Posterior vena cava (tissue), 2 donors: ENCODE measurements around the gene DHFR. TPM values are rescaled to one million over a fixed set of nuclear protein-coding genes. Genes with fewer than 3 reads are reported as not detected.
"Not testable (repeated sequence)": the region's sequence is repeated elsewhere in the genome, so short reads cannot be mapped to it uniquely, and the experiment has no call there.

Experiments
- DNase-seq: peaks from one replicate; pipeline ENCODE4 v3.0.0-alpha.2; 2020; ENCODE audit warnings: low spot score
- intact Hi-C, 2 donors: fragments of 100-400 bp; cut with DNase I; formaldehyde crosslinking; loops; one replicate each; pipeline versions ENCODE4 v1.14.1 to v1.14.2; 2022 to 2023
- total RNA-seq, 2 donors: library from RNA; stranded (reverse); fragmentation: NEBNext Ultra II Directional; extraction: Animal tissue kit (Norgen Biotek cat#: 25700); gene quantifications; one replicate each; pipeline ENCODE4 v1.2.1, GENCODE V29; 2021
- donor health status: DM: yes; HTN: yes; CAD: no.
- donor health status: DM: yes; HTN: yes; CAD: no.

DHFR gene
- total RNA-seq, 2 donors from 2014 or later, result 3.6 to 9.3 TPM

- intact Hi-C loops, result no loop called here
- no peak for DNase-seq
Measured at GRCh38 chr5:80607832-80608231, 47.0 kb downstream of the DHFR start.

- intact Hi-C loops, result no loop called here
- DNase-seq, result no peak
Measured at GRCh38 chr5:80607343-80607742, 47.4 kb downstream of the DHFR start.

- intact Hi-C loops, result no loop called here
Measured at GRCh38 chr5:80600943-80601693, 53.7 kb downstream of the DHFR start.

GRCh38 chr5:80597500-80597899 lies 57.3 kb downstream of the DHFR start:
- DNase-seq, result no peak

More at GRCh38 chr5:80600943-80601693, 53.7 kb downstream of the DHFR start:
- no peak for DNase-seq

GRCh38 chr5:80594810-80595209 lies 60.0 kb downstream of the DHFR start:
- no peak for DNase-seq
- intact Hi-C loops, result no loop called here

More at GRCh38 chr5:80597500-80597899, 57.3 kb downstream of the DHFR start:
- intact Hi-C loops, result no loop called here

GRCh38 chr5:80592761-80593160 lies 62.0 kb downstream of the DHFR start:
- intact Hi-C loops, result no loop called here
- DNase-seq, result no peak

- no peak for DNase-seq
- intact Hi-C loops, result no loop called here
Measured at GRCh38 chr5:80592105-80592504, 62.7 kb downstream of the DHFR start.

- no peak for DNase-seq
- intact Hi-C loops, result no loop called here
Measured at GRCh38 chr5:80591352-80591751, 63.4 kb downstream of the DHFR start.

- DNase-seq, result no peak
- intact Hi-C loops, result no loop called here
Measured at GRCh38 chr5:80590766-80591165, 64.0 kb downstream of the DHFR start.

- no peak for DNase-seq
- intact Hi-C loops, result no loop called here
Measured at GRCh38 chr5:80588858-80589540, 65.8 kb downstream of the DHFR start.

- DNase-seq, result no peak
- intact Hi-C loops, result no loop called here
Measured at GRCh38 chr5:80584770-80585169, 70.0 kb downstream of the DHFR start.

GRCh38 chr5:80580291-80580690 lies 74.5 kb downstream of the DHFR start:
- intact Hi-C loops, result not testable (repeated sequence)

GRCh38 chr5:80579050-80579449 lies 75.7 kb downstream of the DHFR start:
- no peak for DNase-seq
- intact Hi-C loops, result no loop called here

More at GRCh38 chr5:80580291-80580690, 74.5 kb downstream of the DHFR start:
- DNase-seq, result not testable (repeated sequence)

- intact Hi-C loops, result no loop called here
- no peak for DNase-seq
Measured at GRCh38 chr5:80577707-80578106, 77.1 kb downstream of the DHFR start.

- intact Hi-C loops, result no loop called here
- no peak for DNase-seq
Measured at GRCh38 chr5:80576383-80576782, 78.4 kb downstream of the DHFR start.

Other genes with a start within 250 kb of the DHFR start
- 10 to 100 TPM; 35.2 to 41.3 TPM for gene ZFYVE16, start 246.9 kb downstream of the DHFR start, total RNA-seq
- gene FAM151B, start 166.9 kb downstream of the DHFR start, total RNA-seq, result 1 to 10 TPM; 2.1 to 3.2 TPM
- not detected for gene ANKRD34B, start 84.7 kb downstream of the DHFR start, total RNA-seq
- gene MSH3, start 331 bp downstream of the DHFR start, total RNA-seq, result 10 to 100 TPM; 12.3 to 13.0 TPM